ENCODE measurements around the gene AGBL5.
A peak's percentile ranks its signal among the peaks of the same experiment; 100 is the strongest.

Gene AGBL5

DNA sequence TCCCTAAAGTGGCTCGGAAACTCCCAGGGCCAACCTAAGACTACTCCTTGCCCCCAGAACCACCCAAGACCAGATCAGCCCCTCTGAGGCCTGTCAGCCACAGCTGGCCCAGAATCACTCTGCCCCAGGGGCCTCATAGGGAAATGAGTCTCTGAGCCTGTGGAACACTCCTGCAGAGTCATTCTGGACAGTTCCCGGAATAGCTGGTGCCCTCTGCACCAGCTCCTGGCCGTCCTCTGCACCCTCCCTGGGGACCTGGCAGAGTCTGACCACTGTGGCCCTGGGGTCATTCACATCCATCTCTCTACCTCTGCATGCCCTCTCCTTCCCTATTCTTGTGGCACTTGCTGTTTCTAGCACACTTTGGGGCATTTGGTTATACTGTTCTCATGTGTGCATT, 33.3 kb upstream of the AGBL5 start:
- no peak overlapping the region for H3K27ac ChIP-seq
- TF ChIP-seq, protein P1, sequence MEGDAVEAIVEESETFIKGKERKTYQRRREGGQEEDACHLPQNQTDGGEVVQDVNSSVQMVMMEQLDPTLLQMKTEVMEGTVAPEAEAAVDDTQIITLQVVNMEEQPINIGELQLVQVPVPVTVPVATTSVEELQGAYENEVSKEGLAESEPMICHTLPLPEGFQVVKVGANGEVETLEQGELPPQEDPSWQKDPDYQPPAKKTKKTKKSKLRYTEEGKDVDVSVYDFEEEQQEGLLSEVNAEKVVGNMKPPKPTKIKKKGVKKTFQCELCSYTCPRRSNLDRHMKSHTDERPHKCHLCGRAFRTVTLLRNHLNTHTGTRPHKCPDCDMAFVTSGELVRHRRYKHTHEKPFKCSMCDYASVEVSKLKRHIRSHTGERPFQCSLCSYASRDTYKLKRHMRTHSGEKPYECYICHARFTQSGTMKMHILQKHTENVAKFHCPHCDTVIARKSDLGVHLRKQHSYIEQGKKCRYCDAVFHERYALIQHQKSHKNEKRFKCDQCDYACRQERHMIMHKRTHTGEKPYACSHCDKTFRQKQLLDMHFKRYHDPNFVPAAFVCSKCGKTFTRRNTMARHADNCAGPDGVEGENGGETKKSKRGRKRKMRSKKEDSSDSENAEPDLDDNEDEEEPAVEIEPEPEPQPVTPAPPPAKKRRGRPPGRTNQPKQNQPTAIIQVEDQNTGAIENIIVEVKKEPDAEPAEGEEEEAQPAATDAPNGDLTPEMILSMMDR (conservative IDR thresholded peaks at IDR 0.05), result no peak

DNA sequence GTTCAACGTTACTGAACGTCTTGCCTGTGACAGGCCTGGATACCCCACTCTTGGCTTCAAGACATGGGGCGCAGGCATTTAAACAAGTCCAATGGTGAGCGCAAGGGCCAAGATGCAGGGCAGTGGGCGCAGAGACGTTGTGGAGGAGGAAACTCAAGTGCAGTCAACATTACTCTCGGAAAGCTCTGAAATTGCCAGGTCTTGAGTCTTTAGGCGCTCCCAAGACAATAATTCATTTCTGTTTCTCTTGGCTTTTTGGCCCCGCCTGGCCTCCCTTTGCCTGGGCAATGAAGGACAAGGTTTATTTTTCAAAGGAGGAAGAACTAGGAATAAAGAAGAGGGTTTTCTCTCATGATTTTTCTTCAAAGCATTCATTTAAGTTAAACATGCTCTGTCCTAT, 32.0 kb upstream of the AGBL5 start:
- TF ChIP-seq, protein P1 (conservative IDR thresholded peaks at IDR 0.05), result no peak
- H3K27ac ChIP-seq, result no peak overlapping the region; the same call in 1 of the 2 replicates

GRCh38 chr2:27019931-27020855, 31.3 kb upstream of the AGBL5 start:
- peak overlapping the region; percentile 23; the same call in 1 of the 2 replicates for H3K27ac ChIP-seq
- TF ChIP-seq, protein P1 (conservative IDR thresholded peaks at IDR 0.05), result no peak

DNA sequence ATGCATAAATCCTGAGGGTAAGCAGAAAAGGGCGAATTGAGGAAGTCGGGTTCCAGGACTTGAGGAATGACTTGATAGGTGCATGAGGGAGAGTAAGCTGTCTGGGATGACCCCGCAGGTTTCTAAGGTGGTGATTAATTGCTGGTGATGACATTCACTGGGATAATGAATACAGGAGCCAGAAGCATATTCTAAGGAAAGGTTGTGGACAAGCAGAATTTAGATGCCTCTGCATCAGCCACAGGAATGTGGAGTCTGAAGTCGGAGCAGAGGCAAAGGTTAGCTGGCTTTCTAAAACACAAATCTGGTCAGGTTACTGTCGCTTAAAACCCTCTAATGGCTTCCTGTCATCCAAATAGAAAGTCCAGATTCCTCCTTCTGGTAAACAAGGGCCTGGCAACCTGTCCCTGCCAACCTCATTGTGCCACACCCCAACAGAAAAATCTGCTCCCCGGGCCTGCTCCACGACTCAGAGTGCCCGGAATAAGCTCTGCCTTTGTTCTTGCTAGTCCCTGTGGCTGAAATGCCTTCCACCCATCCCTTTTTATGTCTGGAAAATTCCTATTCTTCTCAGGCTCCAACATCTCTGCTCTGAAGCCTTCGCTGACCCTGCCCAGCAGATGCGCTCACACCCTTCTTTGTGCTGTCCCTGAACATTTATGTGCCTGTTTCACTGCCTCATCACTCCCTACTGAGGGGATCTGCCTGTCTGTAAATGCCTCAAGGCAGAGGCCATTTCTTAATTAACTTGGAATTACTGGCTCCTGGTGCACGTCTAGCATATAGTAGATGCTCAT, 30.0 kb upstream of the AGBL5 start:
- peak overlapping the region; percentile 23; the same call in 1 of the 2 replicates for H3K27ac ChIP-seq
- TF ChIP-seq, protein P1 (conservative IDR thresholded peaks at IDR 0.05), result no peak

- TF ChIP-seq, protein P1 (conservative IDR thresholded peaks at IDR 0.05), result no peak
- H3K27ac ChIP-seq, result no peak overlapping the region
Observed at GRCh38 chr2:27023740-27024139, 27.7 kb upstream of the AGBL5 start.

GRCh38 chr2:27024188-27024587, 27.3 kb upstream of the AGBL5 start:
- no peak overlapping the region for H3K27ac ChIP-seq
- TF ChIP-seq, protein P1 (conservative IDR thresholded peaks at IDR 0.05), result no peak

GRCh38 chr2:27024812-27025211, 26.7 kb upstream of the AGBL5 start:
- TF ChIP-seq, protein P1 (conservative IDR thresholded peaks at IDR 0.05), result no peak
- no peak overlapping the region for H3K27ac ChIP-seq
